Activated naive CD8-positive, alpha-beta T cell treated with anti-CD3 and anti-CD28 coated beads for 36 hours (primary cell): ENCODE results near the gene ZNF230. TPM values are rescaled to one million over a fixed set of nuclear protein-coding genes. Genes with fewer than 3 reads are reported as not detected.

Experiments used
- DNase-seq: peaks from one replicate; pipeline ENCODE4 v3.0.0; 2021
- H3K27ac Mint-ChIP-seq: one replicate; pipeline ENCODE4 v1.8.0; 2022; ENCODE audit warnings: mild to moderate bottlenecking, moderate library complexity, mixed read lengths
- H3K27me3 Mint-ChIP-seq: one replicate; pipeline ENCODE4 v1.8.0; 2022; ENCODE audit warnings: mild to moderate bottlenecking, mixed read lengths
- H3K36me3 Mint-ChIP-seq: one replicate; pipeline ENCODE4 v1.8.0; 2021; ENCODE audit warnings: mild to moderate bottlenecking, mixed read lengths
- H3K4me1 Mint-ChIP-seq: one replicate; pipeline ENCODE4 v1.8.0; 2021; ENCODE audit warnings: mixed read lengths
- H3K4me3 Mint-ChIP-seq: one replicate; pipeline ENCODE4 v1.8.0; 2022; ENCODE audit warnings: mild to moderate bottlenecking, moderate library complexity, mixed read lengths
- H3K9me3 Mint-ChIP-seq: one replicate; pipeline ENCODE4 v1.8.0; 2022; ENCODE audit warnings: mixed read lengths
- total RNA-seq, 2 experiments: library from RNA; stranded (reverse); gene quantifications; one replicate each; pipeline ENCODE4 v1.2.3, GENCODE V29; 2021

ZNF230 gene
- 1 to 10 TPM; 2.5 to 3.9 TPM for total RNA-seq

- Mint-ChIP-seq H3K27ac (peak within 1 kb of the TSS; percentile 97), H3K4me3 (peak within 1 kb of the TSS; percentile 98), H3K9me3 (peaks cover 38% of the 10 kb centered on the region), H3K27me3 (no peaks in the 10 kb centered on the region), H3K4me1 (peaks cover 16% of the 10 kb centered on the region), H3K36me3 (peaks cover 50% of the 10 kb centered on the region)
- DNase-seq: peak; percentile 83
Measured at GRCh38 chr19:44002566-44003460, at the start of gene ZNF230. ZNF230 (plus strand) TSS chr19:44002957; CDS start chr19:44007079, 4,122 bp downstream.

- H3K36me3 Mint-ChIP-seq: peaks cover 38% of the 10 kb centered on the region
- peaks cover 26% of the 10 kb centered on the region for H3K9me3 Mint-ChIP-seq
Measured at GRCh38 chr19:43956827-43957226, 45.9 kb upstream of the ZNF230 start.

GRCh38 chr19:43957891-43958290 lies 44.9 kb upstream of the ZNF230 start:
- H3K36me3 Mint-ChIP-seq: peaks cover 36% of the 10 kb centered on the region
- no peaks in the 10 kb centered on the region for H3K27me3 Mint-ChIP-seq
- H3K4me1 Mint-ChIP-seq: no peaks in the 10 kb centered on the region
- DNase-seq: no peak
- peaks cover 23% of the 10 kb centered on the region for H3K9me3 Mint-ChIP-seq
- H3K4me3 Mint-ChIP-seq: no peak overlapping the region
- H3K27ac Mint-ChIP-seq: no peak overlapping the region

More at GRCh38 chr19:43956827-43957226, 45.9 kb upstream of the ZNF230 start:
- DNase-seq: no peak
- H3K27ac Mint-ChIP-seq: no peak overlapping the region
- peaks cover 2% of the 10 kb centered on the region for H3K4me1 Mint-ChIP-seq
- no peak overlapping the region for H3K4me3 Mint-ChIP-seq
- no peaks in the 10 kb centered on the region for H3K27me3 Mint-ChIP-seq

- Mint-ChIP-seq H3K27ac (no peak overlapping the region), H3K27me3 (no peaks in the 10 kb centered on the region), H3K9me3 (peaks cover 37% of the 10 kb centered on the region), H3K4me1 (no peaks in the 10 kb centered on the region), H3K36me3 (peaks cover 49% of the 10 kb centered on the region), H3K4me3 (no peak overlapping the region)
- no peak for DNase-seq
Measured at GRCh38 chr19:43960411-43960810, 42.3 kb upstream of the ZNF230 start.

GRCh38 chr19:43966079-43966694 lies 36.6 kb upstream of the ZNF230 start:
- Mint-ChIP-seq H3K9me3 (peaks cover 53% of the 10 kb centered on the region), H3K4me1 (no peaks in the 10 kb centered on the region), H3K27ac (no peak overlapping the region), H3K4me3 (no peak overlapping the region), H3K36me3 (peaks cover 64% of the 10 kb centered on the region), H3K27me3 (no peaks in the 10 kb centered on the region)
- DNase-seq: no peak

GRCh38 chr19:43976732-43977131 lies 26.0 kb upstream of the ZNF230 start:
- H3K9me3 Mint-ChIP-seq: peaks cover 41% of the 10 kb centered on the region
- H3K27ac Mint-ChIP-seq: no peak overlapping the region
- peaks cover 4% of the 10 kb centered on the region for H3K36me3 Mint-ChIP-seq
- H3K4me3 Mint-ChIP-seq: no peak overlapping the region
- DNase-seq: no peak
- no peaks in the 10 kb centered on the region for H3K4me1 Mint-ChIP-seq
- no peaks in the 10 kb centered on the region for H3K27me3 Mint-ChIP-seq

- Mint-ChIP-seq H3K36me3 (peaks cover 22% of the 10 kb centered on the region), H3K4me1 (peaks cover 8% of the 10 kb centered on the region), H3K4me3 (peak overlapping the region; percentile 97), H3K9me3 (peaks cover 2% of the 10 kb centered on the region), H3K27me3 (no peaks in the 10 kb centered on the region), H3K27ac (no peak overlapping the region)
- DNase-seq: no peak
Measured at GRCh38 chr19:43983544-43983911, 19.2 kb upstream of the ZNF230 start.

GRCh38 chr19:43983912-43984686 lies 18.7 kb upstream of the ZNF230 start, which contains the start of gene ZNF155:
ZNF155 (plus strand) TSS chr19:43984188; CDS start chr19:43988544, 4,356 bp downstream.
- no peaks in the 10 kb centered on the region for H3K27me3 Mint-ChIP-seq
- H3K4me3 Mint-ChIP-seq: peak within 1 kb of the TSS; percentile 97
- peaks cover 8% of the 10 kb centered on the region for H3K4me1 Mint-ChIP-seq
- peak within 1 kb of the TSS; percentile 96 for H3K27ac Mint-ChIP-seq
- H3K9me3 Mint-ChIP-seq: no peaks in the 10 kb centered on the region
- H3K36me3 Mint-ChIP-seq: peaks cover 27% of the 10 kb centered on the region
- peak; percentile 60 for DNase-seq

- Mint-ChIP-seq H3K4me1 (peaks cover 8% of the 10 kb centered on the region), H3K27ac (peak overlapping the region; percentile 96), H3K9me3 (peaks cover under 1% of the 10 kb centered on the region), H3K4me3 (peak overlapping the region; percentile 97), H3K36me3 (peaks cover 33% of the 10 kb centered on the region), H3K27me3 (no peaks in the 10 kb centered on the region)
- DNase-seq: peak; percentile 3
Measured at GRCh38 chr19:43984687-43985000, 18.1 kb upstream of the ZNF230 start.

- no peak overlapping the region for H3K27ac Mint-ChIP-seq
- H3K4me3 Mint-ChIP-seq: no peak overlapping the region
- H3K36me3 Mint-ChIP-seq: peaks cover 70% of the 10 kb centered on the region
- no peaks in the 10 kb centered on the region for H3K27me3 Mint-ChIP-seq
- peaks cover 10% of the 10 kb centered on the region for H3K4me1 Mint-ChIP-seq
- no peak for DNase-seq
- H3K9me3 Mint-ChIP-seq: peaks cover 31% of the 10 kb centered on the region
Measured at GRCh38 chr19:43997631-43998290, 5.0 kb upstream of the ZNF230 start.

- peaks cover 16% of the 10 kb centered on the region for H3K4me1 Mint-ChIP-seq
- H3K36me3 Mint-ChIP-seq: peaks cover 50% of the 10 kb centered on the region
- peaks cover 35% of the 10 kb centered on the region for H3K9me3 Mint-ChIP-seq
- peak overlapping the region; percentile 97 for H3K27ac Mint-ChIP-seq
- no peaks in the 10 kb centered on the region for H3K27me3 Mint-ChIP-seq
- H3K4me3 Mint-ChIP-seq: peak overlapping the region; percentile 98
- no peak for DNase-seq
Measured at GRCh38 chr19:44002212-44002565, 568 bp upstream of the ZNF230 start.

GRCh38 chr19:44003461-44004009 lies 778 bp downstream of the ZNF230 start:
- Mint-ChIP-seq H3K36me3 (peaks cover 50% of the 10 kb centered on the region), H3K4me1 (peaks cover 16% of the 10 kb centered on the region), H3K27ac (peak overlapping the region; percentile 97), H3K4me3 (peak overlapping the region; percentile 98), H3K27me3 (no peaks in the 10 kb centered on the region), H3K9me3 (peaks cover 39% of the 10 kb centered on the region)
- peak; percentile 14 for DNase-seq

- no peak overlapping the region for H3K27ac Mint-ChIP-seq
- peaks cover 16% of the 10 kb centered on the region for H3K4me1 Mint-ChIP-seq
- H3K9me3 Mint-ChIP-seq: peaks cover 48% of the 10 kb centered on the region
- no peak for DNase-seq
- no peak overlapping the region for H3K4me3 Mint-ChIP-seq
- H3K27me3 Mint-ChIP-seq: no peaks in the 10 kb centered on the region
- peaks cover 67% of the 10 kb centered on the region for H3K36me3 Mint-ChIP-seq
Measured at GRCh38 chr19:44005973-44006372, 3.2 kb downstream of the ZNF230 start.

- no peaks in the 10 kb centered on the region for H3K27me3 Mint-ChIP-seq
- H3K4me3 Mint-ChIP-seq: no peak overlapping the region
- no peak for DNase-seq
- H3K9me3 Mint-ChIP-seq: peaks cover 58% of the 10 kb centered on the region
- H3K27ac Mint-ChIP-seq: no peak overlapping the region
- peaks cover 9% of the 10 kb centered on the region for H3K4me1 Mint-ChIP-seq
- H3K36me3 Mint-ChIP-seq: peaks cover 73% of the 10 kb centered on the region
Measured at GRCh38 chr19:44007473-44007872, 4.7 kb downstream of the ZNF230 start.
